Neuronal stem cell (in vitro differentiated cells): ENCODE measurements around the gene PMF1.

Experiments used
- DNase-seq: peaks from one replicate; pipeline ENCODE4 v3.0.0-alpha.2; 2013; ENCODE audit warnings: low spot score
- H2AFZ ChIP-seq: one replicate; pipeline ENCODE4 v1.6.1; 2013; ENCODE audit warnings: mild to moderate bottlenecking, low read length, inconsistent platforms
- H2AK5ac ChIP-seq: 2 replicates; pipeline ENCODE4 v1.6.1; 2013; ENCODE audit warnings: low read depth, mild to moderate bottlenecking, inconsistent platforms, low read length, moderate library complexity, mixed read lengths
- H2BK120ac ChIP-seq: 2 replicates; pipeline ENCODE4 v1.6.1; 2013; ENCODE audit warnings: low read depth, mild to moderate bottlenecking, inconsistent platforms, low read length, moderate library complexity, mixed read lengths
- H2BK12ac ChIP-seq: one replicate; pipeline ENCODE4 v1.6.1; 2013; ENCODE audit warnings: low read length, inconsistent platforms
- H2BK15ac ChIP-seq: 2 replicates; pipeline ENCODE4 v1.6.1; 2013; ENCODE audit warnings: mild to moderate bottlenecking, low read length, inconsistent platforms, mixed read lengths
- H2BK5ac ChIP-seq: one replicate; pipeline ENCODE4 v1.6.1; 2013; ENCODE audit warnings: inconsistent platforms, mild to moderate bottlenecking, low read length, moderate library complexity
- H3K14ac ChIP-seq: one replicate; pipeline ENCODE4 v1.6.1; 2013; ENCODE audit warnings: low read length, inconsistent platforms
- H3K18ac ChIP-seq: 2 replicates; pipeline ENCODE4 v1.6.1; 2013; ENCODE audit warnings: low read length, inconsistent platforms
- H3K23ac ChIP-seq: 2 replicates; pipeline ENCODE4 v1.6.1; 2013; ENCODE audit warnings: low read depth, mild to moderate bottlenecking, mixed read lengths, low read length, inconsistent platforms; ENCODE audit not compliant: poor library complexity
- H3K27ac ChIP-seq: replicated peaks from 3 replicates; pipeline ENCODE4 v1.5.1; 2013; ENCODE audit warnings: low read length, inconsistent platforms
- H3K27me3 ChIP-seq, 3 experiments: 2 replicates each; pipeline ENCODE4 v1.6.1; 2013; ENCODE audit warnings: low read length in 3 of 3, mild to moderate bottlenecking in 2 of 3, inconsistent platforms in 1 of 3, low read depth in 1 of 3, mixed read lengths in 1 of 3, moderate library complexity in 1 of 3; ENCODE audit not compliant: control insufficient read depth in 3 of 3, insufficient read depth in 3 of 3
- H3K36me3 ChIP-seq, 2 donors: replicated peaks in 1 of 2; 2 replicates each; pipeline ENCODE4 v1.6.1; 2013; ENCODE audit warnings: low read length in 2 of 2; ENCODE audit not compliant: control insufficient read depth in 2 of 2, insufficient read depth in 2 of 2
- H3K4ac ChIP-seq: 2 replicates; pipeline ENCODE4 v1.6.1; 2013; ENCODE audit warnings: inconsistent platforms, mild to moderate bottlenecking, low read length, moderate library complexity
- H3K4me1 ChIP-seq, 2 donors: 1 replicate in 1 of 2; 2 replicates in 1 of 2; pipeline ENCODE4 v1.6.1; 2013; ENCODE audit warnings: low read length in 2 of 2, low read depth in 1 of 2; ENCODE audit not compliant: control insufficient read depth in 2 of 2, insufficient read depth in 1 of 2
- H3K4me2 ChIP-seq: one replicate; pipeline ENCODE4 v1.6.1; 2013; ENCODE audit warnings: mild to moderate bottlenecking, low read length, inconsistent platforms; ENCODE audit not compliant: insufficient read depth, poor library complexity, severe bottlenecking
- H3K4me3 ChIP-seq, 2 donors: 2 replicates each; pipeline ENCODE4 v1.5.1; 2013; ENCODE audit warnings: low read length in 2 of 2, mild to moderate bottlenecking in 2 of 2, inconsistent platforms in 1 of 2, moderate library complexity in 1 of 2
- H3K79me1 ChIP-seq: one replicate; pipeline ENCODE4 v1.6.1; 2013; ENCODE audit warnings: low read depth, mild to moderate bottlenecking, inconsistent platforms, low read length, moderate library complexity
- H3K9ac ChIP-seq: one replicate; pipeline ENCODE4 v1.6.1; 2013; ENCODE audit warnings: mild to moderate bottlenecking, low read depth, low read length, inconsistent platforms; ENCODE audit not compliant: poor library complexity
- H3K9me3 ChIP-seq, 2 donors: replicated peaks in 1 of 2; 2 replicates each; pipeline versions ENCODE3 to v1.6.1; 2013; ENCODE audit warnings: low read length in 2 of 2, mild to moderate bottlenecking in 2 of 2, inconsistent platforms in 1 of 2, low read depth in 1 of 2, mixed read lengths in 1 of 2, moderate library complexity in 1 of 2; ENCODE audit not compliant: control insufficient read depth in 2 of 2, insufficient read depth in 1 of 2
- H4K8ac ChIP-seq: one replicate; pipeline ENCODE4 v1.6.1; 2013; ENCODE audit warnings: low read depth, mild to moderate bottlenecking, inconsistent platforms, low read length, moderate library complexity
- H4K91ac ChIP-seq: one replicate; pipeline ENCODE4 v1.6.1; 2013; ENCODE audit warnings: low read length, low read depth, mild to moderate bottlenecking, inconsistent platforms; ENCODE audit not compliant: poor library complexity
- WGBS, 2 donors: extraction: QIAGEN DNeasy Blood & Tissue Kit; methylation state at CpG; one replicate each; pipeline ENCODE4 v1.1.7; 2013; ENCODE audit warnings: missing lambda C conversion rate in 2 of 2, mixed read lengths in 1 of 2; ENCODE audit not compliant: insufficient read length in 2 of 2, insufficient replicate concordance in 1 of 2; ENCODE audit errors: extremely low coverage in 2 of 2; 5-methylcytosine and 5-hydroxymethylcytosine counted together

The PMF1 gene

DNA sequence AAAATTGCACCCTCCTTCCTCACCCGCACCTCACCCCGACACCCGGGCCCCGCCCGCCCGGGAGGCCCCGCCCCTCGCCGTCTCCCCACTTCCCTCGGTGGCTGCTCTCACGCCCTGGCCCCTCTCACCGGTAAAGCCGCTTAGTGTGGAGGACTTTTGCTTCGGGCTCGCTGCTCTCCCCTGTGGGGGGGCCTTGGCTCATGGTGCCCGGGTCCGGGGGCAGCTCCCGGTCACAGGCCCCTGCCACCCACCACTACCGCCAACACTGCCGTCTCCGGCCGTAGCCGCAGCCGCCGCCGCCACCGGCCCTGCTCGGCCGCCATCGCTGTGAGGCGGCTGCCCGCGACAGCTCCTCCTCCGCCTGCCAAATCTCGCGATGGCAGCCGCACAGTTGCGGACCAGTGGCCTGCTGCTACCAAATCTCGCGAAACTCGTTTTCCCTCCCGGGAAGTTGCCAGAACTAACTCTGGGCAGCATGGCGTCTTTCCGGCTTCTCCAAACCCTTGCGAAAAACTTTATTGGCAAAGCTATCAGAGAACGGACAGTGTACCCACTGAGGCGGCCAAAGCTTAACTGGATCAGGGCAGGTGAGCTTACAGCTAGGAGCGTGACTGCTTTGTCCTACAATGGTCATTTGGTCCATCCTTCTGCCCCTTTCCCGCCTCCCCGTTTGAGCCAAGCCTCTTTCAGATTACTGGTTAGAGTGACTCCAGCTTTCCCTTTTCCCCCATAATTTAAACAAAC is 69.8 kb downstream of the PMF1 start, which contains the start of gene SMG5:
Gene SMG5, minus strand, starts transcription at position 347 of the 744 bp plus-strand sequence. Its CDS starts 145 bp downstream, at position 202.
- Histone ChIP-seq H2BK15ac (no peak within 1 kb of the TSS), H3K79me1 (peaks cover 7% of the 10 kb centered on the region), H2AFZ (peak within 1 kb of the TSS; percentile 96), H2BK5ac (peak within 1 kb of the TSS; percentile 31), H2BK120ac (no peak within 1 kb of the TSS), H3K27me3 (no peaks in the 10 kb centered on the region), H3K4me3 (peak within 1 kb of the TSS; percentile 84 to 90), H3K27ac (peak within 1 kb of the TSS; percentile 49), H3K4ac (no peak within 1 kb of the TSS), H2BK12ac (no peak within 1 kb of the TSS), H3K4me2 (peak within 1 kb of the TSS; percentile 64), H3K9ac (peak within 1 kb of the TSS; percentile 97), H3K23ac (peak within 1 kb of the TSS; percentile 98), H4K8ac (peak within 1 kb of the TSS; percentile 19), H3K36me3 (peaks cover 18 to 34% of the 10 kb centered on the region in 2 donors), H4K91ac (no peak within 1 kb of the TSS), H3K4me1 (peaks cover 11 to 12% of the 10 kb centered on the region in 2 donors), H3K18ac (peak within 1 kb of the TSS; percentile 98), H3K14ac (peak within 1 kb of the TSS; percentile 95), H2AK5ac (no peak within 1 kb of the TSS), H3K9me3 (no peaks in the 10 kb centered on the region)
- peak; percentile 97 for DNase-seq
- WGBS, 2 donors: no CpG with 5 or more reads among the region's 50 CpGs

DNA sequence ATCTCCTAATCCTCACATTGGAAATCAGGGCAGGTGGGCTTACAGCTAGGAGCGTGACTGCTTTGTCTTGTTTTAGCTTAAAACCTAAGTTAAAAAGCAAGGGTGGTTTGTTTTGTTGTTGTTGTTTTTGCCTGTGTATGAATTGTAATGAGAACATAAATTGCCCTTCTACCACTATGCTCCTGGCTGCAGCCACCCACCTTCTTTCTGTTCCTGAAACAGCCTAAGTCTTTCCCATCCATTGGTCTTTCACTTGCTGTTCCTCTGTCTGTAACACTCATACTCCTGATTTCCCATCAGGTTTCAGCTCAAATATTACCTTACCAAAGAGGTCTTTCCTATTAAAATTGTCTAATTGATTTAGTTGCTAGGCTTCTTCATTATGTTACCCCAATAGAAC is 70.7 kb downstream of the PMF1 start:
- no peak overlapping the region for H2BK15ac ChIP-seq
- H3K4me3 ChIP-seq: peak overlapping the region; percentile 79 to 84
- no CpG with 5 or more reads among the region's 1 CpG for WGBS, 2 donors

DNA sequence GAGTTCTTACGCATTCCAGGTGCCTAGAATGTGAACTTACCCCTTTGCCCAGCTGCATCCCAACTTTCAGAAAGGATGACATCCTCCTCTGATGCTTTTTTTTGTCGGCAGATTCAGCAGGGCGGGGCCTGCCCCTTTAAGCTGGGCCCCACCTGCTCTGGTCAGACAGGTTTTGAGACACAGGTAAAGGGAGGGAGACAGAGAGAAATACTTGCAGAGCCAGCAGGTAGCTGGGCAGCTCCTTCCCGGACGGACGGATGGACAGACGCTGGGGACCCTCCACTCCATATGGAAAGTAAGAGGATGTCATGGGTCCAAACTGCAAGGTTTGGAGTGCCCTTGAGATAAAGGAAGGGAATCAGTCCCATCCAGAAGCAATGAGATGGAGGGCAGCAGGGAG is 71.3 kb downstream of the PMF1 start, which contains the start of gene TMEM79:
Gene TMEM79, plus strand, starts transcription at position 214 of the 400 bp plus-strand sequence. CDS start 902 bp downstream, outside the sequence.
- Histone ChIP-seq H3K27ac (no peak within 1 kb of the TSS), H2BK5ac (no peak within 1 kb of the TSS), H2BK120ac (no peak within 1 kb of the TSS), H3K23ac (no peak within 1 kb of the TSS), H3K18ac (no peak within 1 kb of the TSS), H3K9me3 (no peaks in the 10 kb centered on the region), H3K4me3 (peak within 1 kb of the TSS; percentile 79 to 84), H3K27me3 (no peaks in the 10 kb centered on the region), H4K8ac (peak within 1 kb of the TSS; percentile 19), H3K9ac (no peak within 1 kb of the TSS), H3K4me1 (peaks cover 11 to 12% of the 10 kb centered on the region in 2 donors), H2AK5ac (no peak within 1 kb of the TSS), H3K79me1 (peaks cover 4% of the 10 kb centered on the region), H3K4me2 (peak within 1 kb of the TSS; percentile 45), H2BK15ac (no peak within 1 kb of the TSS), H3K36me3 (peaks cover 6 to 19% of the 10 kb centered on the region in 2 donors), H4K91ac (no peak within 1 kb of the TSS), H3K14ac (no peak within 1 kb of the TSS), H3K4ac (no peak within 1 kb of the TSS), H2BK12ac (no peak within 1 kb of the TSS), H2AFZ (peak within 1 kb of the TSS; percentile 96)
- no CpG with 5 or more reads among the region's 7 CpGs for WGBS, 2 donors
- no peak for DNase-seq

More for the DNA sequence above, 70.7 kb downstream of the PMF1 start:
- peak overlapping the region; percentile 96 for H2AFZ ChIP-seq
- H4K8ac ChIP-seq: peak overlapping the region; percentile 19
- H2BK12ac ChIP-seq: no peak overlapping the region
- H3K27ac ChIP-seq: no peak overlapping the region
- H2BK120ac ChIP-seq: no peak overlapping the region
- H3K4ac ChIP-seq: no peak overlapping the region
- H3K36me3 ChIP-seq: peaks cover 11 to 25% of the 10 kb centered on the region in 2 donors
- H3K4me2 ChIP-seq: peak overlapping the region; percentile 45
- no peak overlapping the region for H3K9ac ChIP-seq
- no peaks in the 10 kb centered on the region for H3K27me3 ChIP-seq
- H3K14ac ChIP-seq: no peak overlapping the region
- H3K79me1 ChIP-seq: peaks cover 4% of the 10 kb centered on the region
- no peak overlapping the region for H2BK5ac ChIP-seq
- peaks cover 11 to 12% of the 10 kb centered on the region in 2 donors for H3K4me1 ChIP-seq
- no peak overlapping the region for H2AK5ac ChIP-seq
- no peak overlapping the region for H3K23ac ChIP-seq
- H4K91ac ChIP-seq: no peak overlapping the region
- H3K9me3 ChIP-seq: no peaks in the 10 kb centered on the region
- no peak for DNase-seq
- H3K18ac ChIP-seq: no peak overlapping the region

DNA sequence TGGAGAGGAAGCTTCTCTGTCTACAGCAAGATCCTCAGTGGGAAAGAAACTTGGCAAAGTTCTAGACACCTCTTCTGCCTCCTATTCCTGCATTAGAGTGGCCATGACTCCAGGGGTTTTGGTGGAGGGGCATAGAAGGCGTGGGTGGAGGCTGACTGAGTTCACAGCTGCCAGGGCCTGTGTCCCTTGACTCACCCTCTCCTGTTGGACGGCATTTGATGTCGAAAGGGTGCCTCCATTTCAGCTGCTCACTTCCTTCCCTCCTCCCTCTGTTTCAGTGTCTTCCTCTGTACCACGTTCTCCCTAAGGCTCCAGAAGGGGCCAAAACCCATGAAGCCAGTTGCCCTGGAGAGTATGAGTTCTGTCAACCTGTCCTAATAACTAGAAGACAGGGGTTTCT is 72.0 kb downstream of the PMF1 start:
- H2BK15ac ChIP-seq: no peak overlapping the region
- H3K4me2 ChIP-seq: no peak overlapping the region
- no peak overlapping the region for H3K14ac ChIP-seq
- no CpG with 5 or more reads among the region's 4 CpGs for WGBS, 2 donors
- peaks cover 4 to 13% of the 10 kb centered on the region in 2 donors for H3K36me3 ChIP-seq
- H3K23ac ChIP-seq: no peak overlapping the region
- no peaks in the 10 kb centered on the region for H3K27me3 ChIP-seq
- no peak overlapping the region for H3K9ac ChIP-seq
- no peak overlapping the region for H3K18ac ChIP-seq
- no peak overlapping the region for H2AK5ac ChIP-seq
- H2AFZ ChIP-seq: no peak overlapping the region
- H2BK5ac ChIP-seq: no peak overlapping the region
- peaks cover 4% of the 10 kb centered on the region for H3K79me1 ChIP-seq
- no peak overlapping the region for H4K8ac ChIP-seq
- peak overlapping the region in 1 of 2 donors; percentile 23 for H3K4me3 ChIP-seq
- no peak overlapping the region for H3K27ac ChIP-seq
- no peak for DNase-seq
- H4K91ac ChIP-seq: no peak overlapping the region
- H3K4ac ChIP-seq: no peak overlapping the region
- no peak overlapping the region for H2BK12ac ChIP-seq
- no peak overlapping the region for H2BK120ac ChIP-seq
- H3K4me1 ChIP-seq: peaks cover 11 to 12% of the 10 kb centered on the region in 2 donors
- no peaks in the 10 kb centered on the region for H3K9me3 ChIP-seq
